RWPE2 (cell line): ENCODE data around the gene HEXIM1.

Experiments
- ATAC-seq: fragments of 200-7000 bp; cut with Tn5 transposase; 3 replicates; pipeline ENCODE4 v1.9.1; 2021; ENCODE audit warnings: low read depth
- DNase-seq: peaks from one replicate; pipeline ENCODE4 v3.0.0-alpha.2; 2020; ENCODE audit warnings: low spot score
- H3K27ac ChIP-seq: fragments of 450-650 bp; 2 replicates; pipeline ENCODE4 v1.5.1; 2017; ENCODE audit warnings: mild to moderate bottlenecking; ENCODE audit not compliant: poor library complexity, severe bottlenecking
- H3K27me3 ChIP-seq: fragments of 250-450 bp; sonication (Bioruptor Pico); 2 replicates; pipeline ENCODE4 v1.5.1; 2021; ENCODE audit warnings: mild to moderate bottlenecking, moderate library complexity; ENCODE audit not compliant: insufficient read depth, poor library complexity, severe bottlenecking
- H3K36me3 ChIP-seq: fragments of 250-450 bp; sonication (Bioruptor Pico); 2 replicates; pipeline ENCODE4 v1.5.1; 2020; ENCODE audit warnings: low read depth, mild to moderate bottlenecking, moderate library complexity
- H3K4me1 ChIP-seq: fragments of 250-450 bp; sonication (Bioruptor Pico); 2 replicates; pipeline ENCODE4 v1.5.1; 2021; ENCODE audit warnings: mild to moderate bottlenecking, moderate library complexity; ENCODE audit not compliant: insufficient read depth, poor library complexity, severe bottlenecking
- H3K4me3 ChIP-seq: fragments of 250-450 bp; sonication (Bioruptor Pico); 2 replicates; pipeline ENCODE4 v1.5.1; 2021; ENCODE audit warnings: mild to moderate bottlenecking, moderate library complexity; ENCODE audit not compliant: severe bottlenecking
- H3K9me3 ChIP-seq: fragments of 250-450 bp; sonication (Bioruptor Pico); 2 replicates; pipeline ENCODE4 v1.5.1; 2021; ENCODE audit warnings: mild to moderate bottlenecking, moderate library complexity; ENCODE audit not compliant: severe bottlenecking
- TF ChIP-seq, protein P1 (sequence below): fragments of 450-650 bp; IDR thresholded peaks from one replicate; pipeline ENCODE4 v1.5.1; 2017; ENCODE audit warnings: mild to moderate bottlenecking, moderate library complexity; ENCODE audit not compliant: poor library complexity, severe bottlenecking

Gene HEXIM1

DNA sequence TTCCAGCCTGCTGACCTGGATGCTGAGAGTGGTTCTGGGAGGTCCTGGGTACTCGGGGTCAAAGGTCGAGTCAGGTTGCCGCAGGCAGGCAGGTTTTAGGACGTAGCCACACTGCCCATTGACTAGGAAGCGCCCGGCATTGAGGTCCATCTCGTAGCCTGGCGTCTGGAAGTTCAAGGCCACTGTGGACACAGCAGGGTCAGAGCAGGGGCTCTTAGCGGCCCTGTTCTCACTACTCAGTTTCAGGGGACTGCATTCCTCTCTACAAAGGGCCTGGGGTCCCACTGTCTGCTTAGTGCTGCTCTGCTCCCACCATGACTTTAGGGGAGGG, 34.9 kb upstream of the HEXIM1 start:
- H3K36me3 ChIP-seq: peaks cover 60% of the 10 kb centered on the region
- no peaks in the 10 kb centered on the region for H3K4me1 ChIP-seq
- H3K27ac ChIP-seq: no peak overlapping the region
- no peak overlapping the region for H3K4me3 ChIP-seq
- TF ChIP-seq, protein P1, sequence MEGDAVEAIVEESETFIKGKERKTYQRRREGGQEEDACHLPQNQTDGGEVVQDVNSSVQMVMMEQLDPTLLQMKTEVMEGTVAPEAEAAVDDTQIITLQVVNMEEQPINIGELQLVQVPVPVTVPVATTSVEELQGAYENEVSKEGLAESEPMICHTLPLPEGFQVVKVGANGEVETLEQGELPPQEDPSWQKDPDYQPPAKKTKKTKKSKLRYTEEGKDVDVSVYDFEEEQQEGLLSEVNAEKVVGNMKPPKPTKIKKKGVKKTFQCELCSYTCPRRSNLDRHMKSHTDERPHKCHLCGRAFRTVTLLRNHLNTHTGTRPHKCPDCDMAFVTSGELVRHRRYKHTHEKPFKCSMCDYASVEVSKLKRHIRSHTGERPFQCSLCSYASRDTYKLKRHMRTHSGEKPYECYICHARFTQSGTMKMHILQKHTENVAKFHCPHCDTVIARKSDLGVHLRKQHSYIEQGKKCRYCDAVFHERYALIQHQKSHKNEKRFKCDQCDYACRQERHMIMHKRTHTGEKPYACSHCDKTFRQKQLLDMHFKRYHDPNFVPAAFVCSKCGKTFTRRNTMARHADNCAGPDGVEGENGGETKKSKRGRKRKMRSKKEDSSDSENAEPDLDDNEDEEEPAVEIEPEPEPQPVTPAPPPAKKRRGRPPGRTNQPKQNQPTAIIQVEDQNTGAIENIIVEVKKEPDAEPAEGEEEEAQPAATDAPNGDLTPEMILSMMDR: no peak
- DNase-seq: no peak
- no peaks in the 10 kb centered on the region for H3K27me3 ChIP-seq
- H3K9me3 ChIP-seq: no peaks in the 10 kb centered on the region
- ATAC-seq: no peak

DNA sequence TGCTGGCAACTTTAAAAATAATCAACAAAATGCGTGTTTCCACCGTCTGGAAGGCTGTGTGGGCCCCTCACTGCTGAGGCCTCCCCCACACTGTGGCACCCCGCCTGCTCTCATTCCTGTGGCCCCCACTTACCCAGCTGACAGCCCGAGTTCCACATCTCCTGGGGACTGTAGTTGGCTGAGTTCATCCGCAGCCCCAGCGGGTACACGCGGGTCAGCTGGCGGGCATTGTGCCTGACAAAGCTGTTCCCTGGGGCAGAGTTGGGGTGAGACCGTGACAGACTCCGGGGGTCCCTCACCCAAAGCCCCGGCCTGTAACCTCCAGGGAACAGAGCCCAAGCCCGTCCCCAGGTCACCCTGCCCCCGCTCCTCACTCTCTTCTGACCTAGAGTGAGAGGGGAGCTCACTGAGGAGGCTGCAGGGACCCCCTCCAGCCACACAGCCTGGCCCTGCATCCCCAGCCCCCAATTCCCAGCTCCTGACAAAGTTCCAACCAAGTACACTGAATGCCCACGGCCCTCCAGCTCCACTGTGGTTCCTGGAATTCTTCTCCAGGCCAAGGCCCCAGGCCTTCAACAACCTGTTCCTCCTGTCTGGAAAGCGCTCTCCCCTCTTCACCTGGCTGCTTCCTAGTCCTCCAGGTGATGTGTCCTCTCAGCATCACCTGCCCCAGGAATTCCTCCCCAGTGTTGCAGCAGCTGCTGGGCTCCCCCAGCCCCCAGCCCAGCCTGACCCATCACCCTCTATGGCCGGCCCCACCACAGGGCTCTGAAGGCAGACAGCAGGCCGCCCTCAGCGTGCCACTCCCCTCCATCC, 34.0 kb upstream of the HEXIM1 start:
- Histone ChIP-seq H3K27me3 (no peaks in the 10 kb centered on the region), H3K36me3 (peaks cover 65% of the 10 kb centered on the region), H3K4me3 (no peak overlapping the region), H3K4me1 (no peaks in the 10 kb centered on the region), H3K9me3 (no peaks in the 10 kb centered on the region), H3K27ac (no peak overlapping the region)
- ATAC-seq (no peak), DNase-seq (no peak)
- TF ChIP-seq, protein P1: no peak

DNA sequence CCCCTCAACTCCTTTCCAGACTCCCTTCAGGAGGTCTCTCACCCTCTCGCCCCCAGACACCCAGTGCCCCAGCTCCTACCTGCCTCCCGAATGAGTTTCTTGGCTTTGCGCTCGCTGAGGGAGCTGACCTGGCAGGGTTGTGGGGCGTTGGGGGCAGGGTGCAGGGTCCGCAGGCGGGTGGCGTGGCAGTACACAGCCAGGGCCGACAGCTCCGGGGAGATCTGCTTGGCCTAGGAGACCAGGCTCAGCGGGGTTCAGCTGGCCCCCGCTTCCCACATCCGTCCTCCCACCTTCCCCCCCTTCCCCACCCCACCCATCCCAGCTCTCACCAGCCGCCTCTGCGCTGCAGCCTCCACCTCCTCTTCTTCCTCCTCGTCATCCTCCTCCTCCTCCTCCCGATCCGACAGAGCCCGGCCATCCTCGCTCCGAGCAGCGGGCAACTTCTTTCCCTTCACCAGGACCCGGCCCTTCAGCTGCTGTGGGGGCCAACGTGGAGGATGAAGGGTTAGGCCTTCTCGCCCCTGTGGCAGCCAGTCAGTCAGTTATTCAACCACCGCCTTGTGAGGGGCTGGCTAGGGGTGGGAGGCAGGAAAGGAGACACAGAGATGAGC, 33.2 kb upstream of the HEXIM1 start:
- Histone ChIP-seq H3K4me3 (no peak overlapping the region), H3K27ac (no peak overlapping the region), H3K27me3 (no peaks in the 10 kb centered on the region), H3K36me3 (peaks cover 64% of the 10 kb centered on the region), H3K9me3 (no peaks in the 10 kb centered on the region), H3K4me1 (no peaks in the 10 kb centered on the region)
- ATAC-seq (no peak), DNase-seq (no peak)
- TF ChIP-seq, protein P1: no peak

DNA sequence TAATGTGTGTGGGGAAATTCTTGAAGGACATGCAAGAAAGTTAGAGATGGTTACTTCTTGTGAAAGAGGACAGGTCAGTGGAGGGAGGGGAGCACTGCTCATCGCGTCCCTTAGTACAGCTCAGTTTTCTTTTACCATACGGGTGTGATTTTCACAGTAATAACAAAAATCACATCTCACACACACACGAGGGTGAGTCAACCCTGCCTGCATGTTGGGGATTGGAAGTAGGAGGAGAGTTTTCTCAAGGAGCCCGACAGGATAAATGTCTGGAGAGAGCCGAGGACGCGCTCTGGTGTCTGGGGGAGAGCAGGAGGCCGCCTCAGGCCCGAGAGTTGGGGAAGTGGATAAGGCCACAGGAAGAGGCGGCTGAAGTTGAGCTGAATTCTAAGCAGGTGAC, 32.4 kb upstream of the HEXIM1 start:
- Histone ChIP-seq H3K36me3 (peaks cover 64% of the 10 kb centered on the region), H3K9me3 (no peaks in the 10 kb centered on the region), H3K4me1 (no peaks in the 10 kb centered on the region), H3K4me3 (no peak overlapping the region), H3K27me3 (no peaks in the 10 kb centered on the region), H3K27ac (no peak overlapping the region)
- TF ChIP-seq, protein P1: no peak
- ATAC-seq (no peak), DNase-seq (no peak)

DNA sequence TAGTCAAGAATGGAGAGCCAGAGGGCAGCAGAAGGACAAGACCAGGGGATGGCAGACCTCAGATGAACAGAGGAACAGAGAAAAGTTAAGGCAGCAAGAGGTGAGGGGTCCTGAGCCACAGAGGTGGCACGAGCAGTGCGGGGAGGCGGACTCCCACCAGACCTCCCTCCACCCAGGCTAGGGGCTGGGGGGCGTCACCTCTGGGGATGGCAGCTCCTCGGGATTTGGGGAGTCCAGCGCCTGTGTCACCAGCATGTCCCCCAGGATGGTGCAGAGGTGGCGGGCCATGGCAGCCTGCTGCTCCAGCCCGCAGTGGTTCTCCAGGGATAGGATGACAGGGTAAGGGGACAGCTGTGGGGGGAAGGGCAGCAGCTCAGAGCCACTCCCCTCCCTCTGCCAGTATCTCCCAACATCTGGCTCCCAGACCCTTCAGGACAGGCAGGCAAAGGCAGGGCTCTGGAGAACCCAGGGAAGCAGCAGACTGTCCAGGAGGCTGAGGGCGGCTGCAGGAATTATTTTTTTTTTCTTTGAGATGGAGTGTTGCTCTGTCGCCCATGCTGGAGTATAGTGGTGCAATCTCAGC, 31.8 kb upstream of the HEXIM1 start:
- TF ChIP-seq, protein P1: no peak
- no peaks in the 10 kb centered on the region for H3K4me1 ChIP-seq
- ATAC-seq: no peak
- no peaks in the 10 kb centered on the region for H3K9me3 ChIP-seq
- H3K27me3 ChIP-seq: no peaks in the 10 kb centered on the region
- H3K36me3 ChIP-seq: peaks cover 58% of the 10 kb centered on the region
- no peak for DNase-seq
- no peak overlapping the region for H3K4me3 ChIP-seq
- no peak overlapping the region for H3K27ac ChIP-seq
